Measurements from ENCODE around the gene WDR6. TPM values are rescaled to one million over a fixed set of nuclear protein-coding genes. Genes with fewer than 3 reads are reported as not detected.

The WDR6 gene
- polyA plus RNA-seq, 4 donors, result 152 to 225 (median 187) TPM

DNA sequence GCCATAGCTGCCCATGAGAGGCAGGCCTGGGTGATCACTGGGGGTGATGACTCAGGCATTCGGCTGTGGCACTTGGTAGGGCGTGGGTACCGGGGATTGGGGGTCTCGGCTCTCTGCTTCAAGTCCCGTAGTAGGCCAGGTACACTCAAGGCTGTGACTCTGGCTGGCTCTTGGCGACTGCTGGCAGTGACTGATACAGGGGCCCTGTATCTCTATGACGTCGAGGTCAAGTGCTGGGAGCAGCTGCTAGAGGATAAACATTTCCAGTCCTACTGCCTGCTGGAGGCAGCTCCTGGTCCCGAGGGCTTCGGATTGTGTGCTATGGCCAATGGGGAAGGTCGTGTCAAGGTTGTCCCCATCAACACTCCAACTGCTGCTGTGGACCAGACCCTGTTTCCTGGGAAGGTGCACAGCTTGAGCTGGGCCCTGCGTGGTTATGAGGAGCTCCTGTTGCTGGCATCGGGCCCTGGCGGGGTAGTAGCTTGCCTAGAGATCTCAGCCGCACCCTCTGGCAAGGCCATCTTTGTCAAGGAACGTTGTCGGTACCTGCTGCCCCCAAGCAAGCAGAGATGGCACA is 5.3 kb downstream of the WDR6 start:
- DNase-seq (ENCODE audit: low read depth in 4 of 4, low spot score in 3 of 4), result no peak

DNA sequence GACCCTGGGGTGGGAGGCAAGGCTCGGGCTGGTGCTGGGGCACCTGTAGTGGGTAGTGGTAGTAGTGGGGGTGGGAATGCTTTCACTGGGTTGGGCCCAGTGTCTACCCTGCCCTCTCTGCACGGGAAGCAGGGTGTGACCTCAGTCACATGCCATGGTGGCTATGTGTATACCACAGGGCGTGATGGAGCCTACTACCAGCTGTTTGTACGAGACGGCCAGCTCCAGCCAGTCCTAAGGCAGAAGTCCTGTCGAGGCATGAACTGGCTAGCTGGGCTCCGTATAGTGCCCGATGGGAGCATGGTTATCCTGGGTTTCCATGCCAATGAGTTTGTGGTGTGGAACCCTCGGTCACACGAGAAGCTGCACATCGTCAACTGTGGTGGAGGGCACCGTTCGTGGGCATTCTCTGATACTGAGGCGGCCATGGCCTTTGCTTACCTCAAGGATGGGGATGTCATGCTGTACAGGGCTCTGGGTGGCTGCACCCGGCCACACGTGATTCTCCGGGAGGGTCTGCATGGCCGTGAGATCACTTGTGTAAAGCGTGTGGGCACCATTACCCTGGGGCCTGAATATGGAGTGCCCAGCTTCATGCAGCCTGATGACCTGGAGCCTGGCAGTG is 6.0 kb downstream of the WDR6 start:
- no peak for DNase-seq (ENCODE audit: low read depth in 4 of 4, low spot score in 3 of 4)

DNA sequence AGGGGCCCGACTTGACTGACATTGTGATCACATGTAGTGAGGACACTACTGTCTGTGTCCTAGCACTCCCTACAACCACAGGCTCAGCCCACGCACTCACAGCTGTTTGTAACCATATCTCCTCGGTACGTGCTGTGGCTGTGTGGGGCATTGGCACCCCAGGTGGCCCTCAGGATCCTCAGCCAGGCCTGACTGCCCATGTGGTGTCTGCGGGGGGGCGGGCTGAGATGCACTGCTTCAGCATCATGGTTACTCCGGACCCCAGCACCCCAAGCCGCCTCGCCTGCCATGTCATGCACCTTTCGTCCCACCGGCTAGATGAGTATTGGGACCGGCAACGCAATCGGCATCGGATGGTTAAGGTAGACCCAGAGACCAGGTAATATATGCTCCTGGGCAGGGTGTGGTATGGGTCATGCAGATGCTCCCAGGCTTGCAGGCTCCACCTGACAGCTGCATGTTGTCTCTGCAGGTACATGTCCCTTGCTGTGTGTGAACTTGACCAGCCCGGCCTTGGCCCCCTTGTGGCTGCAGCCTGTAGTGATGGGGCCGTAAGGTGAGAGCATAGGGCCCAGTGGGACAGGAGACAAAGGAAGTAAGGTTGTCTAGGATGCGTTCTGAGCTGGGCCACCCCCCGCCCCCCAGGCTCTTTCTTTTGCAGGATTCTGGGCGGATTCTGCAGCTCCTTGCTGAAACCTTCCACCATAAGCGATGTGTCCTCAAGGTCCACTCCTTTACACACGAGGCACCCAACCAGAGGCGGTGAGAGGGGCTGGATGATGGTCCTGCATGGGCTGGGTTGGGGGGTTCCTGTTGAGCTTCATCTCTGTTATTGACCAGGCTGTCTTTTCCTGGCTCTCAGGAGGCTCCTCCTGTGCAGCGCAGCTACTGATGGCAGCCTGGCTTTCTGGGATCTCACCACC is 6.8 kb downstream of the WDR6 start:
- DNase-seq (ENCODE audit: low read depth in 4 of 4, low spot score in 3 of 4), result no peak

DNA sequence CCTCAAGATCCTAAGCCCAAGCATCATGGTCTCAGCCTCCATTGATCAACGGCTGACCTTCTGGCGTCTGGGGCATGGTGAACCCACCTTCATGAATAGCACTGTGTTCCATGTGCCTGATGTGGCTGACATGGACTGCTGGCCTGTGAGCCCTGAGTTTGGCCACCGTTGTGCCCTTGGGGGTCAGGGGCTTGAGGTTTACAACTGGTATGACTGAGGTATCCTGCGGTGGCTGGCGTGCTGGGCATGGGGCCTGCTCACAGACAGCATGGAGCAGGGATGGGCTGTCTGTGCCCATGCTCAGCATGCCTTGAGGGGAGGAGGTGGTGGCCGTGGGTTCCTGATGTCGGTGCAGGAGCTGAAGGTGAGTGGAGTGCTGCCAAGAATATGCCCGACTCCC is 7.9 kb downstream of the WDR6 start:
- no peak for DNase-seq (ENCODE audit: low read depth in 4 of 4, low spot score in 3 of 4)

DNA sequence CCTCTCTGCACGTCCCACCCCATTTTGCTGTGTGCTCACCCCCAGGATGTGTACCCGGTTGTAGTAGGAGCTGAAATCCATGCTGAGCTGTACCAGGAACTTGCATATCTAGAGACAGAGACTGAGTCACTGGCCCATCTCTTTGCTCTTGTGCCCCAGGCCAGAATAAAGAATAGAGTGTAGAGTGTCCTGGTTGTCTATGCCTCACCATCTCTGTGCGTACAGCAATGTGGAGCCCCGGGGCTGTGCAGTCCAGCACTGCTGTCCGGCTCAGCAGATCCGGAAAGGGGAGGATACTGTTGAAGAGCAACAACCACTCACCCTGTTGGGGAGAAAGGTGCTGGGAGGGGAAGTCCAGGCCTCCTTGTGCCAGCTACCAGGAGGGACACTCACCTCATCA is 8.6 kb downstream of the WDR6 start:
- DNase-seq (ENCODE audit: low read depth in 4 of 4, low spot score in 3 of 4), result no peak

DNA sequence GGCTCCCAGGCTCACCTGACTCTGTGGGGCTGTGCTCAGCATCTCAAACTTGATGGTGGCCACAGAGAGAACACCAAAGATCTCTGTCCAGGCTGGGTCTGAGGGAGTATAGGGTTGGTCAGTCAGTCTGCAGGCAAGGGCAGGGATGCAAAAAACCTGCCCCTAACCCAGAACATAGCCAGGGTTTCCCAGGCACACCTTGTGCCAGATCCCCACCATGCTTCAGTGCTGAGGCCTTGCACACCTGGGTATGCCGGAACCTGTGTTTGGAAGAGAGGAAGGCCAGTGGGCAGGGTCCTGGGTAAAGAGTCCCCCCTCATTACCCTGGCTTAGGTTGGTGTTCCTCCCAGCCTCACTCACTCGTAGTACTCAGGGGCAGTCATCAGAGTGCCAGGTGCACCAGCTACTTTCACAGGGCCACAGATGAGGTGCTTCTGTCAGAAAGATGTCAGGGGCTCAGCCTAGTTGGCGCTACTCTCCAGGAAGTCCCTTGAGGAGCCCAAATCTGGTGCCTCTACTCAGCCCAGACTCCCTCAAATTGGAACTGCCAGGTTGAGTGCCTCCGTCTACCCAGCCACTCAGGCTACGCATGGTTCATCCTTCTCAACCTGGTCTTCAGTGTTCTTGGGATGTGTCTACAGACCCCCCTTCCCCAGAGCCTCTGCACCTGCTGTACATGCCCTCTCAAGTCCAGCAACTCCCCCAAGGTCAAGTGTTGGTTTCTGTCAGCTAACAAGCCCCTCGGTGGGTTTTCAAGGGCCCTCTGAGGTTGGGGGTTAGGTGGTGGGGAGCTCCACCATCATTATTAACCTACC is 9.4 kb downstream of the WDR6 start:
- no peak for DNase-seq (ENCODE audit: low read depth in 4 of 4, low spot score in 3 of 4)

DNA sequence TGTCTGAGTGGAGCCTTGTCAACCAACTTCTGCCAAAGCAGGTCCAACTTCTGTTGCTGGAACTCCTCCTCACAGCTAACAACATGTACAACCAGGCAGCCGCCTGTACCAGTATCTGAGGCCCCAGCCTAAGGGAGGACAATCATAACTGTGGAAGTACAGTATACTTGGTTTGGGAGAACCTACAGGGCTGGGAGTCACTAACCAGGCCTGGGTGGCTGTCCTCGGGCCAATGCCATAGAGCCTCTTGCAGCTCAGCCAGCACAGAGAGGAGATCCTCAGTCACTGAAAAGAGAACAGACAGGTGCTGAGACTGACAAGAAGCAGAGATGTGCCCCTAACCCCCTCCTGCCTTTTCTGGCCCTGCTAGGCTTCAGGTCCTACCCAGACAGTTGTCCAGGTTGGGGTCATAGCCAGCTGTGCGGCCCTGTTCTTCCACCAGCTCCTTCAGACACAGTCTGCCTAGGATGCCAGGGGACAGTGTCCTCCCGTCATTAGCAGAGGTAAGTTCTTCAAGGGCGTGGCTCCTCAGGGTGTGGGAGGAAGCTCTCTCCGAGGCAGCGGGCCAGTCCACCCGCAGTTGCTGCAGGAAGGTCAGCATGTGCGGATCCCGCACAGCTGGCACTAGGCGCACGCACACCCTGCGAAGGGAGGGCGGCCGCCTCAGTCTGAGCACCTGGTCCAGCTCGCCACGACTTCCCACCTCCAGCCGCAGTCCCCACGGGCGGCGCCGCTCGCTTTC is 10.2 kb downstream of the WDR6 start:
- DNase-seq (ENCODE audit: low read depth in 4 of 4, low spot score in 3 of 4), result no peak

DNA sequence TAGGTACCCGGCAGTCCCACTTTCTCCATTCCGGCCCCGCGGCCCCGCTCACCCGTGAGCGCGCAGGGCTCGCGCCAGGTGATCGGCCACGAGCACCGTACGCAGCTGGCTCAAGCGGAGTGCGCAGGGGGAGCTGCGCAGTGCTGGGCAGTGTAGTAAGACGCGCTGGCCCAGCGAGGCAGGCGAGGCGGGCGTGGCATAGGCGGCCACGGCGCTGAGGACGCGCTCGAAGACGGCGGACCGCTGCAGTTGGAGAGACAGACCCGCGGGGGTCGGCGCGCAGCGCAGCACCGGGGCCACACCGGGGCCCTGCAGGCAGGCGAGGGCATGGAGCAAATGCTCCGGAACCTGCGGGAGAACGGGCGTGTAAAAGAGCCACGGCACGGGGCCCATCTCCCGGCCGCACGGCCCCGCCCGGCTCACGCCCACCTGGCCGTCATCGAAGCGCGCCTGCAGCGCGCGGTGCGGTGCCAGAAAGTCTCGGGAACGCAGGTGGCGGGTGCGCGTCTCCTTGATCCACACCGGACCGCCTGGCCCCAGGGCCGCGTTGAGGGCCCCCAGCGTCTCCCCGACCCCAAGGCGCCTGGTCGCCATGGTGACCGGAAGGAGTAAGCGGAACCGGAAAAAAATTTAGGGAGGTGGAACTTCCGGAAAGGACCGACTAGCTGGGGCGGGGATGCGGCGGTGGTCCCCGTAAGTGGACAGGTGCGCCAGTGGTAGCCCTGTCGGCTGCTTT is 10.9 kb downstream of the WDR6 start, which contains the start of gene DALRD3:
Gene DALRD3 (minus strand): TSS at position 610 of the 736 bp plus-strand sequence. CDS start 16 bp downstream, at position 594.
- DNase-seq (ENCODE audit: low read depth in 4 of 4, low spot score in 3 of 4), result no peak

DNA sequence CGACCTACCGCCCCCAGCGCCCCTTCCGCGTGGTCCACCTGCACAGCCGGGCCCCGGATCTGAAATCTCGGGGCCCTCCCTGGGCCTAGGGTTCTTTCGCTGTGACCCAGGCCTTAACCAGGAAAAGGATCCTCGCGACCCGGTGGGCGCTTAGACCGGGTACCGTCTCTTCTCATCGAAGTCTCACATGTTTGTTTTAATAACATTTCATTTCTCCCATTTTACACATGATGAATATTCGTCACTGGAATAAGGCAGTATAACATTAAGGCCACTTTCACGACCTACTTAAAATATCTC is 11.5 kb downstream of the WDR6 start:
- DNase-seq (ENCODE audit: low read depth in 4 of 4, low spot score in 3 of 4), result no peak

DNA sequence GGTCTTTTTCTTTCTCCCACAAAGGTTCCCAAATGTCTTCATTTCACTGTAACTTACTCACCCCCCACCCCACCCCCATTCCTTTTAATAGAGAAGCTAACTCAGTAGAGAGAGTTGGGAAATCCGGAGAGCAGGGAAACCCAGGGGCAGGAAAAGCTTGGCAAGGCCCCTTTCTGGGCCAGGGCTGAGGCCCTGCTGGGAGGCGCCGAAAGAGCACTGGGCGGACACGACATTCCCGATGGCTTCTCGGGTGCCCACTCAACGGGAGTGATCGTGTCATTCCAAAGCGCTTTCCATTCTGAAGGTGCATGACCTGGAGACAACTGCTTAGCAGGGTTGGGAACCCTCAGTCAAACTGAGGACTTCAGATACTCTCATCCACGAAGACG is 12.7 kb downstream of the WDR6 start:
- no peak for DNase-seq (ENCODE audit: low read depth in 4 of 4, low spot score in 3 of 4)

DNA sequence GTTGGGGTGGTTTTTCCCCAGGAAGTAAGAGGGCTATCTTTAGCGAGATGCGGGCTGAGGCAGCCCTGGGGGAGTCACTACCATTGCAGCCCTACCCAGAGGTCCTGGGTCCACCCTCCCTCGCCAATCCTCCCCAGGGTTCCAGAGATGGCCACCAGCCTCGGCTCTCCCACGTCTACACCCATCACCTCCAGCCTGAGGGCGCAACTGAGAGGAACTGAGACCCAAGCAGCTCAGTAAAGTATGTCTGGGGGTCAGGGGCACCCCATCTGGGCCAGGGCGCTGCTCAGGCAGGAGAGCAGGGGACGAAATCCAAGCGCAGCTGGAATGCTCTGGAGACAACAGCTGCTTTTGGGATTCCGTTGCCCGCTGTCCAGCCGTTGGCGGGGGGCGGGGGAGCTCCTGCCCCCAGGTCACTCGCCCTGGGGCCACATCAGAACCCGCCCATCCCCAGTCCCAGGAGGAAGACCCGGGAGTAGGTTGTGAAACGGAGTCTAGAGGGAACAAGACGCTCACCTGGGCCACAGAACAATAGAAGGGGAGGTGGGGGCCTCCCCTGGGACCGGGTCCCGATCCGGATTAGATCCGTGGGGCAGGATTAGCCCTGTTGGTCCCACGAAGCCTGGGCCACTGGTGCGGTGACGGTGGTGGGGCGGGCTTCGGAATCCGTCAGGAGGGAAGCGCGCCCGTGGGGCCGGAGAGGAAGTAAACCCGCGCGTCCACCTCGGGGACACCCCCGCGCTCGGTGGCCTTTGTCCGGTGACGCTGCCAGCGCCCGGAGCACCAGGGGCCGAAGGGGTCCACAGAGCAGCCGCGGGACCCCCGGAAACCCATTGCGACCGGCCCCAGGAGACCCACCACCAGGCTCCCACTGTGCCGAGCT is 13.4 kb downstream of the WDR6 start:
- no peak for DNase-seq (ENCODE audit: low read depth in 4 of 4, low spot score in 3 of 4)

DNA sequence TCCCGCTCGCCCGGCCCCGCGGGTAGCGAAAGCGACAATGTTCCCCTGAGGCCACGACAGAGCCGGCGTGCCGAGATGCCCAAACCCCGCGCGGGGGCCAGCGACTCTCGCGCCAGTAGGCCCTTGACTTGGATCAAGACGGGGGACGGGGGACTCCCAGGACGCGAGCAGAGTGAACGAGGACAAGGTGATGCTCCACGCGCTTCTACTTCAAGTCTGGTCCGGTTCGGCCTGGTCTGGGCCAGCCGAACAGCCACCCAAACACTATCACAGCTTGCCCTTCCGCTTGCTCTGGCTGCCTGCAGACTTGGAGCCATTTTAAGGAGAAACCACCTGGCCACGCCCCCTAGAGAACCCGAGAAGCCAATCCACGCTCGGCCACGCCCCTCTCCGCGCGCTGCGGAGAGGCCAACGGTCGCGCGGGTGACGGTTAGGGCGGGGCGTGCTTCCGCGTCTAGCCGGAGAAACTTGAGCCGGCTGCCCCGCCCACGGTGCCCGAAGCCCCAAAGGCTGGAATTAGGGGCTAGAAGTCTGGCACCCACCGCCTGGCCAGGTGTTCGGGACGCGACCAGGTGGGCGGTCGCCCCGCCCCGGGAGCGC is 14.1 kb downstream of the WDR6 start:
- DNase-seq (ENCODE audit: low read depth in 4 of 4, low spot score in 3 of 4), result peak; percentile 93 to 97 (median 96)

DNA sequence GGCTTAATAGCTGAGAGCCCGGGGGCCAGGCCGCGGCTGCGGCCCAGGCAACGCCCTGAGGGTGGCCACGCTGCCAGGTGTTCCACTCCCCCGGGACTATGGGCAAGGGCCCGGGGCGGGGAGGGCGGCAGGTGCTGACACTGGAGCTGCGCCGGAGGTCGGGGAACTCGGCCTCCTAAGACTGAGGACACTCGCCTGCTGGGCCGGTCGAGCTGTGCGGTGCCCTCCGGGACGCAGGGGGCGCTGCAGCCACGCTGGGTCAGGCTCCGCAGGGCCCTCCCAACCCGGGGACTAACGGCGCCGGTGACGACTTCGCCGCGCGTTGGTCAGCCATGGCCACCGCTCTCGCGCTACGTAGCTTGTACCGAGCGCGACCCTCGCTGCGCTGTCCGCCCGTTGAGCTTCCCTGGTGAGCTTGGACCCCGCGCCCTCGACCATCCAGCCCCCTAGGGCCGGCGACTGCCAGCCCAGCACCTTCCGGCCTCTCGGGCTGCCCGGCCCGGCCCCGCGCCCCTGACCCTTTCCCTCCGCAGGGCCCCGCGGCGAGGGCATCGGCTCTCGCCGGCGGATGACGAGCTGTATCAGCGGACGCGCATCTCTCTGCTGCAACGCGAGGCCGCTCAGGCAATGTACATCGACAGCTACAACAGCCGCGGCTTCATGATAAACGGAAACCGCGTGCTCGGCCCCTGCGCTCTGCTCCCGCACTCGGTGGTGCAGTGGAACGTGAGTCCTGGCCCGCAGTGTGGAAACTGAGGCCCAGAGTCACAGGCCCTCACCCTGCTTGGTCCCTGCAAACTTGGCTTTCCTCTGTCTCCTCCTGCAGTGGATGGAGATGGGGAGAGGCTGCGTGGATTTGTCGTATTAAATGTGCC is 14.9 kb downstream of the WDR6 start, which contains the start of gene NDUFAF3:
Gene NDUFAF3 (plus strand): TSS at position 309 of the 875 bp plus-strand sequence. CDS start 24 bp downstream, at position 333.
- peak; percentile 76 to 85 (median 82) for DNase-seq (ENCODE audit: low read depth in 4 of 4, low spot score in 3 of 4)

DNA sequence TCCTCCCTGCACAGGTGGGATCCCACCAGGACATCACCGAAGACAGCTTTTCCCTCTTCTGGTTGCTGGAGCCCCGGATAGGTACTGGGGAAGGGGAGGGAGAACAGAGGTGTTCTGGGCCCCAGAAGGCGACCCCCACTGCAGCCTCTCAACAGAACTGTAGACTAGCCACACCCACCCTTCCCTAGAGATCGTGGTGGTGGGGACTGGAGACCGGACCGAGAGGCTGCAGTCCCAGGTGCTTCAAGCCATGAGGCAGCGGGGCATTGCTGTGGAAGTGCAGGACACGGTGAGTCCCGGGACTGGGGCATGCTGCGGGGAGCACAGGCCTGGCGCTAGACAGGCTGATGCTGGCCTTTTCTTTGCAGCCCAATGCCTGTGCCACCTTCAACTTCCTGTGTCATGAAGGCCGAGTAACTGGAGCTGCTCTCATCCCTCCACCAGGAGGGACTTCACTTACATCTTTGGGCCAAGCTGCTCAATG is 15.5 kb downstream of the WDR6 start:
- DNase-seq (ENCODE audit: low read depth in 4 of 4, low spot score in 3 of 4), result no peak

DNA sequence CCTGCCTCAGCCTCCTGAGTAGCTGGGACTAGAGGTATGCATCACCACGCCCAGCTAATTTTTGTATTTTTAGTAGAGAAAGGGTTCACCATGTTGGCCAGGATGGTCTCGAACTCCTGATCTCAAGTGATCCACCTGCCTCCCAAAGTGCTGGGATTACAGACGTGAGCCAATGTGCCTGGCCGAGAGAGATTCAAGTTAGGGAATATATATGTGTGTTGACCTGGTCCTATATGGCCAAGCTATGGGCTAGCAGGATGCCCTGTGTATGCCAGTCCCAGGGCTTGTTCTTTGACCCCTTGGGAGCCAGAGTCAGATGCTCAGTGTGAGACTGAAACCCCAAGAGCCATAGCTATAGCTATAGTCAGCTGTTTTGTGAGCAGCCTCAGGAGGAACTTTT is 16.6 kb downstream of the WDR6 start:
- DNase-seq (ENCODE audit: low read depth in 4 of 4, low spot score in 3 of 4), result no peak

DNA sequence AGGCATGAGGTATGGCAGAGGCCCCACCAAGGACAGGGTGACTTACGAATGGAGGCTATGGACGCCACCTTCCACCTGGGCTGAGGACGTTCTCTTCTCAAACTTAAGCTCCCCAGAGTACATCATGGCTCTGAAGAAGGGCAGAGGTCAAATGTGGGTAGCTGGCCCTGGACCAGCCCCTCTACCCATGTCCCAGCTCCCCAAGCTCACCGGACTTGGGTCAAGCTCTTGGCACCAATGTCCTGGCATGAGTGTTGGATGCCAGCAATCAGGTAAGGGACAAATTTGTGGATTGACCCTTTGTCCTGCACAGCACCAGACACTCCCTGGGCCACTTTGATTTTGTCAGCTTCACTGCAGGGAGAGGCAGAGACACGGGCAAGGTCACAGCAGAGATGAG is 17.3 kb downstream of the WDR6 start:
- no peak for DNase-seq (ENCODE audit: low read depth in 4 of 4, low spot score in 3 of 4)

All from left renal pelvis (tissue), 4 donors.